PC-3 (cell line): Measurements from ENCODE around the gene ATG14. TPM values are rescaled to one million over a fixed set of nuclear protein-coding genes. Genes with fewer than 3 reads are reported as not detected.

Experiments used
- ATAC-seq: fragments of 200-7000 bp; cut with Tn5 transposase; 2 replicates; pipeline ENCODE4 v1.9.1; 2020; ENCODE audit warnings: mild to moderate bottlenecking, moderate library complexity
- BruUV-seq: library from RNA; stranded (reverse); fragments of 400-500 nt; replicated peaks from 2 replicates; lab custom pipeline; 2021; lab: Mats Ljungman, UMichigan
- CTCF ChIA-PET: fragments of 300-600 bp; sonication (Branson Sonifier 250); formaldehyde crosslinking; loops from one replicate; lab custom pipeline; 2022; ENCODE audit warnings: antibody characterized with exemption; lab: Charles Lee
- POLR2A ChIA-PET: fragments of 300-600 bp; sonication (Branson Sonifier 250); formaldehyde crosslinking; loops from one replicate; lab custom pipeline; 2022; ENCODE audit warnings: antibody characterized with exemption; ENCODE audit not compliant: unreplicated experiment; lab: Charles Lee
- DNase-seq: peaks from one replicate; pipeline ENCODE4 v3.0.0-alpha.2; 2015
- H2AFZ ChIP-seq: fragments of 300-600 bp; sonication (generic); 2 replicates; pipeline ENCODE4 v1.6.0; 2016; ENCODE audit warnings: antibody characterized with exemption, low read length
- H3F3A ChIP-seq: fragments of 300-600 bp; sonication (generic); one replicate; pipeline ENCODE4 v1.6.0; 2017; ENCODE audit warnings: antibody characterized with exemption, low read length, control low read depth, mild to moderate bottlenecking; ENCODE audit not compliant: unreplicated experiment
- H3K27ac ChIP-seq: fragments of 300-600 bp; sonication (generic); 2 replicates; pipeline ENCODE4 v1.5.1; 2016; ENCODE audit warnings: mild to moderate bottlenecking, low read length
- H3K27me3 ChIP-seq: fragments of 300-600 bp; sonication (generic); 2 replicates; pipeline ENCODE4 v1.6.1; 2016; ENCODE audit warnings: low read length, mixed read lengths
- H3K36me3 ChIP-seq: fragments of 300-600 bp; sonication (generic); 2 replicates; pipeline ENCODE4 v1.6.1; 2016; ENCODE audit warnings: low read depth, mixed run types, low read length, mixed read lengths
- H3K4me1 ChIP-seq: fragments of 300-600 bp; sonication (generic); 2 replicates; pipeline ENCODE4 v1.5.1; 2016; ENCODE audit warnings: low read length; ENCODE audit not compliant: insufficient read depth
- H3K4me2 ChIP-seq: fragments of 300-600 bp; sonication (generic); 2 replicates; pipeline ENCODE4 v1.6.0; 2016; ENCODE audit warnings: low read length
- H3K4me3 ChIP-seq: fragments of 300-600 bp; sonication (generic); 2 replicates; pipeline ENCODE4 v1.5.1; 2016; ENCODE audit warnings: mild to moderate bottlenecking, low read length, mixed read lengths
- H3K79me2 ChIP-seq: fragments of 300-600 bp; sonication (generic); 2 replicates; pipeline ENCODE4 v1.6.1; 2017; ENCODE audit warnings: low read length, mixed read lengths
- H3K9ac ChIP-seq: fragments of 300-600 bp; sonication (generic); 2 replicates; pipeline ENCODE4 v1.6.0; 2016; ENCODE audit warnings: mild to moderate bottlenecking, low read length
- H3K9me2 ChIP-seq: fragments of 300-600 bp; sonication (generic); replicated peaks from 2 replicates; pipeline ENCODE4 v1.6.1; 2016; ENCODE audit warnings: mixed run types, low read length, mixed read lengths
- H3K9me3 ChIP-seq: fragments of 300-600 bp; sonication (generic); 2 replicates; pipeline ENCODE4 v1.6.1; 2016; ENCODE audit warnings: low read length, mixed read lengths
- H4K20me1 ChIP-seq: fragments of 300-600 bp; sonication (generic); 2 replicates; pipeline ENCODE4 v1.6.1; 2016; ENCODE audit warnings: low read length, mixed read lengths
- EZH2 ChIP-seq: fragments of 300-600 bp; sonication (generic); IDR thresholded peaks from one replicate; pipeline ENCODE4 v1.6.1; 2017; ENCODE audit warnings: antibody characterized with exemption, mild to moderate bottlenecking, low read length; ENCODE audit not compliant: unreplicated experiment
- EZH2phosphoT487 ChIP-seq: fragments of 300-600 bp; sonication (generic); IDR thresholded peaks from 2 replicates; pipeline ENCODE4 v1.6.1; 2018; ENCODE audit warnings: mild to moderate bottlenecking, antibody characterized with exemption, low read length, borderline replicate concordance
- intact Hi-C: fragments of 100-400 bp; cut with micrococcal nuclease; formaldehyde crosslinking; loops from 2 replicates; pipeline ENCODE4 v1.9.0; 2023
- total RNA-seq: library from RNA; depleted of rRNA; stranded (reverse); fragments of >200 nt; gene quantifications from 2 replicates; pipeline ENCODE4 v1.2.3, GENCODE V29; 2014
- TF ChIP-seq, protein P1 (sequence below): fragments of 300-600 bp; sonication (generic); conservative IDR thresholded peaks from 2 replicates; pipeline ENCODE4 v1.5.1; 2017; ENCODE audit warnings: antibody characterized with exemption, low read depth, mild to moderate bottlenecking, low read length

The ATG14 gene
- total RNA-seq, 1 experiment from 2014 or later, result 20.2 TPM

DNA sequence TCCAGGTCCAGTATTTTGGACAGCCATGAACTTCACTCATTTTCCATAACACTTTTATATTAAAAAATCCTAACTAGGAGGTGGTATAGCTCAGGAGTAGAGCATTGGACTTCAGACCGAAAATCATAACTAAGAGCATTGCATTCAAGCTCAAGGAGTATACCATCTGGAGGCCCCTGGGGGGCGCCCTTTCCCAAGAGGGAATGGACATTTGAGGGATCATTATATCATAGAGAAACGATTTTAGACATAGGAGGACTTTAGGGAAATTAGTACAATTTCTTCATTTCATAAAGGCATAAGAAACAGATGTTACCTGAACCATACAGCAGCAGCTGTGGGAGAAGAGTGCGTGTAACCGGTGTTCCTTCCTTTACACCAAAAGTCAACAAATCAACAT is 5.2 kb upstream of the ATG14 start:
- H2AFZ ChIP-seq, result peak overlapping the region; percentile 11; the same call in 1 of the 2 replicates
- BruUV-seq, result no TSS peak
- no peaks in the 10 kb centered on the region for H3K27me3 ChIP-seq
- ChIA-PET CTCF (interaction anchor here (0.6 to 1.0 kb wide), 7 partner anchors 11 to 630 kb away, joined by 3 to 13 read pairs (median 4); no protein-coding TSS in a partner anchor), POLR2A (no interaction called here)
- H3K9me3 ChIP-seq, result no peaks in the 10 kb centered on the region
- H3K9me2 ChIP-seq, result no peaks in the 10 kb centered on the region
- H3K27ac ChIP-seq, result no peak overlapping the region
- H3K4me3 ChIP-seq, result no peak overlapping the region
- H4K20me1 ChIP-seq, result no peaks in the 10 kb centered on the region
- peak; percentile 48 for ATAC-seq
- H3K4me2 ChIP-seq, result no peak overlapping the region
- no peaks in the 10 kb centered on the region for H3K36me3 ChIP-seq
- TF ChIP-seq EZH2phosphoT487 (no peak), EZH2 (no peak)
- TF ChIP-seq, protein P1, sequence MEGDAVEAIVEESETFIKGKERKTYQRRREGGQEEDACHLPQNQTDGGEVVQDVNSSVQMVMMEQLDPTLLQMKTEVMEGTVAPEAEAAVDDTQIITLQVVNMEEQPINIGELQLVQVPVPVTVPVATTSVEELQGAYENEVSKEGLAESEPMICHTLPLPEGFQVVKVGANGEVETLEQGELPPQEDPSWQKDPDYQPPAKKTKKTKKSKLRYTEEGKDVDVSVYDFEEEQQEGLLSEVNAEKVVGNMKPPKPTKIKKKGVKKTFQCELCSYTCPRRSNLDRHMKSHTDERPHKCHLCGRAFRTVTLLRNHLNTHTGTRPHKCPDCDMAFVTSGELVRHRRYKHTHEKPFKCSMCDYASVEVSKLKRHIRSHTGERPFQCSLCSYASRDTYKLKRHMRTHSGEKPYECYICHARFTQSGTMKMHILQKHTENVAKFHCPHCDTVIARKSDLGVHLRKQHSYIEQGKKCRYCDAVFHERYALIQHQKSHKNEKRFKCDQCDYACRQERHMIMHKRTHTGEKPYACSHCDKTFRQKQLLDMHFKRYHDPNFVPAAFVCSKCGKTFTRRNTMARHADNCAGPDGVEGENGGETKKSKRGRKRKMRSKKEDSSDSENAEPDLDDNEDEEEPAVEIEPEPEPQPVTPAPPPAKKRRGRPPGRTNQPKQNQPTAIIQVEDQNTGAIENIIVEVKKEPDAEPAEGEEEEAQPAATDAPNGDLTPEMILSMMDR, result peak; percentile 100
- intact Hi-C loops, result no loop called here
- H3K9ac ChIP-seq, result no peak overlapping the region
- DNase-seq, result peak; percentile 82
- no peaks in the 10 kb centered on the region for H3K79me2 ChIP-seq
- peaks cover 19% of the 10 kb centered on the region for H3K4me1 ChIP-seq
- no peaks in the 10 kb centered on the region for H3F3A ChIP-seq

DNA sequence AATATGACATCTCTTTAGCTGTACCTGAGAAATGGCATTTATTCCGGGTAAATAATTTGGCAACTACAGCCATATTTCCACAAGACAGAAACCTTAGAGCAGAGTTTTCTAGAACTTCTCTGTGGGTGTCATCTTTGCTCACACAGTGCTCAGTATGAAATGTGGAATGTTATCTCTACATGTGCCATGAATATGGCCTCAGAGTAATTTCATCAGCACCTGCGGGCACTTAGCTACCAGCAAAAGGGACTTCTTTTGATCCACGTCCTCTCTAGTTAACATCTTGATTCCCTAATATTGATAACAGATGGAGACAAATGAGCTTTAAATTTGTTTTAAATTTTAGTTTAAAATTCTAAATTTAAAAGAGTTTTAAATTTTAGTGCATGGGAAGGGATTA is 2.9 kb upstream of the ATG14 start:
- Histone ChIP-seq H3F3A (no peaks in the 10 kb centered on the region), H3K4me3 (no peak overlapping the region), H3K27ac (no peak overlapping the region), H2AFZ (no peak overlapping the region), H3K9ac (no peak overlapping the region), H3K9me3 (no peaks in the 10 kb centered on the region), H4K20me1 (no peaks in the 10 kb centered on the region), H3K4me1 (peaks cover 33% of the 10 kb centered on the region), H3K27me3 (no peaks in the 10 kb centered on the region), H3K9me2 (no peaks in the 10 kb centered on the region), H3K4me2 (no peak overlapping the region), H3K79me2 (peaks cover 21% of the 10 kb centered on the region), H3K36me3 (no peaks in the 10 kb centered on the region)
- POLR2A ChIA-PET, result no interaction called here
- no TSS peak for BruUV-seq
- DNase-seq (no peak), ATAC-seq (no peak)
- CTCF ChIA-PET, result no interaction called here
- intact Hi-C loops, result loop anchor here (5.0 kb wide), 1 partner anchor 202 kb away; no protein-coding TSS in a partner anchor
- TF ChIP-seq EZH2phosphoT487 (no peak), EZH2 (no peak)
- TF ChIP-seq, protein P1, result no peak

DNA sequence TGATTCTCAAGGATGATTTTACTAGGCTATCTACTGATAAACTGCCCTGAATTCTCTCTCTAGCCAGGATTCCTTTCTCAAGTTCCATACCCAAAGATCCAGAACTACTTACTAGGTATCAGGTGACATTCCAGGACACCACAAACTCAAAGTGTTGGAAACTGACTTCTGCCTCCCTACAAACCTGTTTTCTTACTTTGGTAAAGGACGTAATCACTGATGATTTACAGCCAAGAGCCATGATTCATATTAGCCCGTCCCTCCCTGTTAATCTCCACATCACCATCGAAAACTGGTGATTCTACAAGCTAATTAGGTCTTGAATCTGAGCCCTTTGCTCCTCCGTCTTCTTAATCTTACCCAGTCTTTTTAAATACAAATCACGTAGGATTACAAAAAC is 1.0 kb upstream of the ATG14 start:
- TF ChIP-seq EZH2 (no peak), EZH2phosphoT487 (no peak)
- TF ChIP-seq, protein P1, result no peak
- ATAC-seq, result peak; percentile 50
- no peaks in the 10 kb centered on the region for H3K9me3 ChIP-seq
- H4K20me1 ChIP-seq, result no peaks in the 10 kb centered on the region
- H3K4me1 ChIP-seq, result peaks cover 33% of the 10 kb centered on the region
- CTCF ChIA-PET, result interaction anchor here (0.6 to 0.9 kb wide), 4 partner anchors 16 to 1058 kb away, joined by 3 to 7 read pairs (median 4); no protein-coding TSS in a partner anchor
- peak overlapping the region; percentile 74 for H3K9ac ChIP-seq
- H3K27me3 ChIP-seq, result no peaks in the 10 kb centered on the region
- no peaks in the 10 kb centered on the region for H3F3A ChIP-seq
- BruUV-seq, result no TSS peak
- H3K79me2 ChIP-seq, result peaks cover 39% of the 10 kb centered on the region
- no peaks in the 10 kb centered on the region for H3K9me2 ChIP-seq
- POLR2A ChIA-PET, result no interaction called here
- H3K36me3 ChIP-seq, result no peaks in the 10 kb centered on the region
- intact Hi-C loops, result loop anchor here (1.0 to 5.0 kb wide), 5 partner anchors 13 to 200 kb away; partner anchors contain the start of gene FBXO34
- peak overlapping the region; percentile 89; the same call in 1 of the 2 replicates for H2AFZ ChIP-seq
- peak overlapping the region; percentile 71 for H3K27ac ChIP-seq
- DNase-seq, result peak; percentile 99
- H3K4me3 ChIP-seq, result peak overlapping the region; percentile 80
- H3K4me2 ChIP-seq, result peak overlapping the region; percentile 79
